H9 (cell line): ENCODE results near the gene RPS15. TPM values are rescaled to one million over a fixed set of nuclear protein-coding genes. Genes with fewer than 3 reads are reported as not detected.

Experiments used
- DNase-seq: peaks from one replicate; pipeline ENCODE4 v3.0.0-alpha.2; 2017
- H2AFZ ChIP-seq: one replicate; pipeline ENCODE4 v1.6.1; 2013; ENCODE audit warnings: mild to moderate bottlenecking, low read length, control low read depth, moderate library complexity
- H2AK5ac ChIP-seq: 2 replicates; pipeline ENCODE4 v1.6.1; 2013; ENCODE audit warnings: low read length, control low read depth, mixed read lengths; ENCODE audit not compliant: insufficient read length
- H2BK120ac ChIP-seq: one replicate; pipeline ENCODE4 v1.6.1; 2013; ENCODE audit warnings: low read depth, mild to moderate bottlenecking, low read length, control low read depth, inconsistent platforms; ENCODE audit not compliant: poor library complexity, severe bottlenecking
- H2BK12ac ChIP-seq: 2 replicates; pipeline ENCODE4 v1.6.1; 2013; ENCODE audit warnings: low read length, control low read depth, mixed read lengths, low read depth; ENCODE audit not compliant: insufficient read length
- H2BK15ac ChIP-seq: 2 replicates; pipeline ENCODE4 v1.6.1; 2013; ENCODE audit warnings: low read depth, low read length, control low read depth
- H2BK20ac ChIP-seq: one replicate; pipeline ENCODE4 v1.6.1; 2013; ENCODE audit warnings: low read depth, mild to moderate bottlenecking, low read length, control low read depth, inconsistent platforms; ENCODE audit not compliant: poor library complexity, severe bottlenecking
- H2BK5ac ChIP-seq: 2 replicates; pipeline ENCODE4 v1.6.1; 2013; ENCODE audit warnings: low read length, control low read depth, mixed read lengths; ENCODE audit not compliant: insufficient read length
- H3K14ac ChIP-seq: 2 replicates; pipeline ENCODE4 v1.6.1; 2013; ENCODE audit warnings: low read length, control low read depth; ENCODE audit not compliant: insufficient read depth
- H3K18ac ChIP-seq: 2 replicates; pipeline ENCODE4 v1.6.1; 2013; ENCODE audit warnings: low read depth, mild to moderate bottlenecking, mixed read lengths, low read length, control low read depth; ENCODE audit not compliant: insufficient read length
- H3K23ac ChIP-seq: 2 replicates; pipeline ENCODE4 v1.6.1; 2013; ENCODE audit warnings: low read length, control low read depth, mixed read lengths, low read depth; ENCODE audit not compliant: insufficient read length
- H3K23me2 ChIP-seq: 2 replicates; pipeline ENCODE4 v1.6.1; 2013; ENCODE audit warnings: low read depth, mild to moderate bottlenecking, mixed read lengths, low read length, control low read depth; ENCODE audit not compliant: insufficient read length, poor library complexity, severe bottlenecking
- H3K27ac ChIP-seq: 2 replicates; pipeline ENCODE4 v1.5.1; 2013; ENCODE audit warnings: low read length, control low read depth, mixed read lengths, low read depth; ENCODE audit not compliant: insufficient read length
- H3K27me3 ChIP-seq: 2 replicates; pipeline ENCODE4 v1.6.1; 2013; ENCODE audit warnings: low read length, control low read depth, inconsistent platforms; ENCODE audit not compliant: insufficient read depth
- H3K4ac ChIP-seq: 2 replicates; pipeline ENCODE4 v1.6.1; 2013; ENCODE audit warnings: low read depth, mild to moderate bottlenecking, control low read depth, inconsistent platforms, low read length, moderate library complexity
- H3K4me1 ChIP-seq: 2 replicates; pipeline ENCODE4 v1.6.1; 2013; ENCODE audit warnings: low read length, control low read depth, inconsistent platforms; ENCODE audit not compliant: insufficient read depth
- H3K4me2 ChIP-seq: 2 replicates; pipeline ENCODE4 v1.6.1; 2013; ENCODE audit warnings: low read length, control low read depth, mixed read lengths; ENCODE audit not compliant: insufficient read length, insufficient read depth
- H3K56ac ChIP-seq: 2 replicates; pipeline ENCODE4 v1.6.1; 2013; ENCODE audit warnings: low read depth, mild to moderate bottlenecking, mixed read lengths, low read length, control low read depth; ENCODE audit not compliant: insufficient read length
- H3K79me1 ChIP-seq: 2 replicates; pipeline ENCODE4 v1.6.1; 2013; ENCODE audit warnings: low read depth, mild to moderate bottlenecking, moderate library complexity, low read length, control low read depth, inconsistent platforms; ENCODE audit not compliant: insufficient read depth, poor library complexity, severe bottlenecking
- H3K79me2 ChIP-seq: 2 replicates; pipeline ENCODE4 v1.6.1; 2013; ENCODE audit warnings: low read length, control low read depth, inconsistent platforms; ENCODE audit not compliant: insufficient read depth
- H3K9ac ChIP-seq: 2 replicates; pipeline ENCODE4 v1.6.1; 2013; ENCODE audit warnings: low read length, control low read depth, mixed read lengths; ENCODE audit not compliant: insufficient read length; ENCODE audit errors: extremely low read depth
- H3K9me3 ChIP-seq: one replicate; pipeline ENCODE4 v1.6.1; 2013; ENCODE audit warnings: low read depth, low read length, inconsistent platforms; ENCODE audit not compliant: control insufficient read depth
- H3T11ph ChIP-seq: one replicate; pipeline ENCODE4 v1.6.1; 2013; ENCODE audit warnings: mild to moderate bottlenecking, low read length, control low read depth, inconsistent platforms
- H4K20me1 ChIP-seq: one replicate; pipeline ENCODE4 v1.6.1; 2013; ENCODE audit not compliant: control insufficient read depth, insufficient read length, insufficient read depth
- H4K5ac ChIP-seq: 2 replicates; pipeline ENCODE4 v1.6.1; 2013; ENCODE audit warnings: low read depth, mild to moderate bottlenecking, mixed read lengths, low read length, control low read depth; ENCODE audit not compliant: insufficient read length
- H4K8ac ChIP-seq: replicated peaks from 2 replicates; pipeline ENCODE4 v1.6.1; 2013; ENCODE audit warnings: low read length, control low read depth, mixed read lengths, low read depth; ENCODE audit not compliant: insufficient read length
- H4K91ac ChIP-seq: 2 replicates; pipeline ENCODE4 v1.6.1; 2013; ENCODE audit warnings: low read depth, mild to moderate bottlenecking, moderate library complexity, mixed read lengths, low read length, control low read depth; ENCODE audit not compliant: insufficient read length
- H3K27ac Mint-ChIP-seq, 3 experiments: 2 replicates in 2 of 3; 3 replicates in 1 of 3; pipeline ENCODE4 v1.8.0; 2020 to 2021; ENCODE audit warnings: mixed read lengths in 3 of 3, mild to moderate bottlenecking in 1 of 3, moderate library complexity in 1 of 3
- H3K27me3 Mint-ChIP-seq: 2 replicates; pipeline ENCODE4 v1.8.0; 2021; ENCODE audit warnings: low read depth, mild to moderate bottlenecking, moderate library complexity, mixed read lengths
- H3K36me3 Mint-ChIP-seq, 3 experiments: 2 replicates in 2 of 3; 3 replicates in 1 of 3; pipeline ENCODE4 v1.8.0; 2020 to 2021; ENCODE audit warnings: low read depth in 3 of 3, mixed read lengths in 3 of 3; ENCODE audit not compliant: insufficient read depth in 1 of 3
- H3K4me1 Mint-ChIP-seq, 2 experiments: 2 replicates each; pipeline ENCODE4 v1.8.0; 2020; ENCODE audit warnings: mixed read lengths in 2 of 2
- H3K4me3 Mint-ChIP-seq, 2 experiments: 2 replicates in 1 of 2; 3 replicates in 1 of 2; pipeline ENCODE4 v1.8.0; 2020 to 2021; ENCODE audit warnings: mild to moderate bottlenecking in 2 of 2, mixed read lengths in 2 of 2, moderate library complexity in 1 of 2
- H3K9me3 Mint-ChIP-seq, 2 experiments: 2 replicates in 1 of 2; 3 replicates in 1 of 2; pipeline ENCODE4 v1.8.0; 2020; ENCODE audit warnings: mild to moderate bottlenecking in 2 of 2, mixed read lengths in 2 of 2, moderate library complexity in 1 of 2
- CTCF ChIP-seq: fragments of 200-600 bp; sonication (generic); conservative IDR thresholded peaks from 3 replicates; pipeline ENCODE4 v1.8.0; 2021; ENCODE audit warnings: antibody characterized with exemption, mild to moderate bottlenecking
- WGBS: extraction: QIAGEN DNeasy Blood & Tissue Kit; methylation state at CpG from one replicate; pipeline ENCODE4 v1.1.7; 2013; ENCODE audit warnings: missing lambda C conversion rate, low lambda C conversion rate, mixed read lengths; ENCODE audit not compliant: insufficient read length; ENCODE audit errors: extremely low coverage; 5-methylcytosine and 5-hydroxymethylcytosine counted together
- total RNA-seq: library from RNA; stranded (reverse); gene quantifications from 2 replicates; pipeline ENCODE4 v1.2.1, GENCODE V29; 2021

RPS15 gene
- total RNA-seq, 1 experiment from 2014 or later = 1,628 TPM

DNA sequence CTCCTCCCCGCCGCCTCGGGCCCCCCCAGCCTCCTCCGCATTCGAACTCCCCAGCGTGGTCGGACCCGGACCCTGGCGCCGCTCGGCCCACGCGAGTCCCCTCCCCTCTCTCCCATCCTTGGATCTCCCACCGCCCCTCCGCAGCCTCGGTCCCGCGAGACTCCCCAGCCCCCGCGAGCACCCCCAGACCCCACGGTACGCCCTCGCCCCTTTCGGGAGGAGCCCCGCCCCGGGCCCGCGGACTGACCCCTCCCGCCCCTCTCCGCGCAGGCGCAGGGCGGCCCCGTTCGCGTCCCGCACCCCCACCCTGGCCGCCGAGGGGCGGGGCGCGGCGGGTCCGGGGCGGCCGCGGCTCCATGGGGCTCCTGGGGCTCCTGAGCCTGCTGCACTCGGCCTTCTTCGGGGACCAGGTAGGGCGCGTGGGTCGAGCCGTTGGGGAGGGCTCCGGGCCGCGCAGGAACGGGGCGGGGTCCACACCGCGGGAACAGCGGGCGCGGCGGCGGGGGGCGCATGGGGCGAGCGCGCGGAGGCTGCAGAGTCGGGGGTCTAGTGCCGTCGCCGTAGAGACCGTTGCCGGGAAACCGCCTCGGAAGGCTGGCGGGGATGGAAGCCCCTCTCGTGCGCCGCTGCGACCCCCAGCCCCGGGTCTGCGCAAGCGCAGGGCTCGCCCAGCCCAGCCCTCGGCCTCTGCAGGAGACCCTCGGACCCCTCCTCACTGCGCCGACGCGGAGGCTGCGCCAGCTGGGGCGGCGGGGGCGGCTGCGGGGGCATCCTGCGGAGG, 7.9 kb downstream of the RPS15 start:
- no peak overlapping the region for H3K27ac Mint-ChIP-seq
- H3K18ac ChIP-seq = no peak overlapping the region
- no peaks in the 10 kb centered on the region for H3K4me1 ChIP-seq
- peaks cover 24% of the 10 kb centered on the region; the same call in 1 of the 2 replicates for H3K27me3 ChIP-seq
- peak overlapping the region; percentile 7 for H3K4me2 ChIP-seq
- H2BK12ac ChIP-seq = no peak overlapping the region
- H3K56ac ChIP-seq = no peak overlapping the region
- peaks cover 4% of the 10 kb centered on the region for H3K23me2 ChIP-seq
- peak overlapping the region in 1 of 2 experiments; percentile 80; a peak in 2 of 5 replicates for H3K4me3 Mint-ChIP-seq
- no peak for DNase-seq
- H3K4ac ChIP-seq = no peak overlapping the region
- no peak overlapping the region for H4K91ac ChIP-seq
- H2BK15ac ChIP-seq = no peak overlapping the region
- H3K27ac ChIP-seq = no peak overlapping the region
- H3K79me2 ChIP-seq = no peaks in the 10 kb centered on the region
- H2BK20ac ChIP-seq = no peak overlapping the region
- no peak overlapping the region for H4K8ac ChIP-seq
- no peak for TF ChIP-seq CTCF
- H2BK120ac ChIP-seq = no peak overlapping the region
- no peak overlapping the region for H3T11ph ChIP-seq
- H2BK5ac ChIP-seq = no peak overlapping the region
- peaks cover 60% of the 10 kb centered on the region for H3K27me3 Mint-ChIP-seq
- H2AFZ ChIP-seq = no peak overlapping the region
- H3K9me3 ChIP-seq = no peaks in the 10 kb centered on the region
- no CpG with 5 or more reads among the region's 99 CpGs for WGBS
- no peak overlapping the region for H4K5ac ChIP-seq
- H3K79me1 ChIP-seq = no peaks in the 10 kb centered on the region
- no peak overlapping the region for H3K23ac ChIP-seq
- H3K9me3 Mint-ChIP-seq = no peaks in the 10 kb centered on the region; a peak in 1 of 5 replicates
- no peak overlapping the region for H3K14ac ChIP-seq
- H3K4me1 Mint-ChIP-seq = peaks cover 10 to 24% of the 10 kb centered on the region in 2 experiments
- H3K36me3 Mint-ChIP-seq = peaks cover 11 to 22% (median 18%) of the 10 kb centered on the region in 3 experiments
- no peak overlapping the region for H3K9ac ChIP-seq
- H4K20me1 ChIP-seq = no peaks in the 10 kb centered on the region
- no peak overlapping the region for H2AK5ac ChIP-seq
